ENCODE measurements around the gene BCL2A1.

DNA sequence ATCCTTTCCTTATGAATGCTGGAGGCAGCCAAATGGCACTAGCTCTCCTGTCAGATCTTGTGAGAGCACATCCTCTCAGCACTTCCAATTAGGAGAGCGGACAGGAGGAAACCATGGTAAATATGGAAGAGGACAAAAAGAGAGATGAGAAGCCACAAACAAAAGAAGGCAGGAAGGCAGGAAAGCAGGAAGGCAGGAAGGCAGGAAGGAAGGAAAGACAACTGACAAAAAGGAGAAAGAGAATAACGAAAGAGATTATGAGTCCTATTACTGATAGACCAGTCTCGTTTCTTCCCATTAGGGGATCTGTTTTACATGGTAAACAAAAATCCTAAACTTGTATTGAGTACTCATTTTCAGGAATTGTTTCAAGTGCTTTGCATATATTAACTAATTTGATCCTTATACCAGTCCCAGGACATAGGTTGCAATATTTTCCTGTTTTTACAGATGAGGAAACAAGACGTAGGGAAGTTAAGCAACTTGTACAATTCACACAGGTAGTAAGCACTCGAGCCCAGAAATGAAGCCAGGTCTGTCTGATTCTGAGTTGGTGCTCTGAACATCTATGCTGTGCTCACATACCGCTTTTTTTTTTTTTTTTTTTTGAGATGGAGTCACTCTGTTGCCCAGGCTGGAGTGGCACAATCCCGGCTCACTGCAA lies 4.2 kb downstream of the BCL2A1 start:
- TF ChIP-seq, protein P1, sequence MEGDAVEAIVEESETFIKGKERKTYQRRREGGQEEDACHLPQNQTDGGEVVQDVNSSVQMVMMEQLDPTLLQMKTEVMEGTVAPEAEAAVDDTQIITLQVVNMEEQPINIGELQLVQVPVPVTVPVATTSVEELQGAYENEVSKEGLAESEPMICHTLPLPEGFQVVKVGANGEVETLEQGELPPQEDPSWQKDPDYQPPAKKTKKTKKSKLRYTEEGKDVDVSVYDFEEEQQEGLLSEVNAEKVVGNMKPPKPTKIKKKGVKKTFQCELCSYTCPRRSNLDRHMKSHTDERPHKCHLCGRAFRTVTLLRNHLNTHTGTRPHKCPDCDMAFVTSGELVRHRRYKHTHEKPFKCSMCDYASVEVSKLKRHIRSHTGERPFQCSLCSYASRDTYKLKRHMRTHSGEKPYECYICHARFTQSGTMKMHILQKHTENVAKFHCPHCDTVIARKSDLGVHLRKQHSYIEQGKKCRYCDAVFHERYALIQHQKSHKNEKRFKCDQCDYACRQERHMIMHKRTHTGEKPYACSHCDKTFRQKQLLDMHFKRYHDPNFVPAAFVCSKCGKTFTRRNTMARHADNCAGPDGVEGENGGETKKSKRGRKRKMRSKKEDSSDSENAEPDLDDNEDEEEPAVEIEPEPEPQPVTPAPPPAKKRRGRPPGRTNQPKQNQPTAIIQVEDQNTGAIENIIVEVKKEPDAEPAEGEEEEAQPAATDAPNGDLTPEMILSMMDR (IDR thresholded peaks at IDR 0.05): no peak
- TF ChIP-seq POLR2A (IDR thresholded peaks at IDR 0.05; ENCODE audit: low read depth): no peak
- TF ChIP-seq POLR2AphosphoS5 (IDR thresholded peaks at IDR 0.05): no peak
- no peak for TF ChIP-seq EP300 (IDR thresholded peaks at IDR 0.05)
